Endothelial cell (in vitro differentiated cells): ENCODE data around the gene DEPP1. TPM values are rescaled to one million over a fixed set of nuclear protein-coding genes. Genes with fewer than 3 reads are reported as not detected.

ENCODE experiments used
- DNase-seq: peaks from one replicate; pipeline ENCODE4 v3.0.0; 2021; ENCODE audit warnings: low spot score
- H3K27ac Mint-ChIP-seq: one replicate; pipeline ENCODE4 v1.8.0; 2021; ENCODE audit warnings: mixed read lengths, inconsistent platforms; ENCODE audit not compliant: unreplicated experiment
- H3K27me3 Mint-ChIP-seq: one replicate; pipeline ENCODE4 v1.8.0; 2021; ENCODE audit warnings: mild to moderate bottlenecking, moderate library complexity, mixed read lengths, inconsistent platforms; ENCODE audit not compliant: unreplicated experiment
- H3K36me3 Mint-ChIP-seq: one replicate; pipeline ENCODE4 v1.8.0; 2021; ENCODE audit warnings: mild to moderate bottlenecking, low read depth, mixed read lengths, inconsistent platforms; ENCODE audit not compliant: unreplicated experiment
- H3K4me1 Mint-ChIP-seq: one replicate; pipeline ENCODE4 v1.8.0; 2021; ENCODE audit warnings: mild to moderate bottlenecking, mixed read lengths, inconsistent platforms; ENCODE audit not compliant: unreplicated experiment
- H3K4me3 Mint-ChIP-seq: one replicate; pipeline ENCODE4 v1.8.0; 2021; ENCODE audit warnings: mild to moderate bottlenecking, mixed read lengths, inconsistent platforms; ENCODE audit not compliant: unreplicated experiment
- H3K9me3 Mint-ChIP-seq: one replicate; pipeline ENCODE4 v1.8.0; 2021; ENCODE audit warnings: mixed read lengths, inconsistent platforms; ENCODE audit not compliant: unreplicated experiment
- total RNA-seq: library from RNA; stranded (reverse); fragmentation: NEBNext Ultra II Directional; extraction: Animal tissue kit (Norgen Biotek cat#: 25700); gene quantifications from one replicate; pipeline ENCODE4 v1.2.1, GENCODE V29; 2021; ENCODE audit not compliant: unreplicated experiment
- TF ChIP-seq, protein P1 (sequence below): fragments of 200-600 bp; sonication (generic); IDR thresholded peaks from one replicate; pipeline ENCODE4 v1.5.0; 2021; ENCODE audit warnings: antibody characterized with exemption; ENCODE audit not compliant: unreplicated experiment

Gene DEPP1
- total RNA-seq, 1 donor from 2014 or later, result 22.5 TPM

DNA sequence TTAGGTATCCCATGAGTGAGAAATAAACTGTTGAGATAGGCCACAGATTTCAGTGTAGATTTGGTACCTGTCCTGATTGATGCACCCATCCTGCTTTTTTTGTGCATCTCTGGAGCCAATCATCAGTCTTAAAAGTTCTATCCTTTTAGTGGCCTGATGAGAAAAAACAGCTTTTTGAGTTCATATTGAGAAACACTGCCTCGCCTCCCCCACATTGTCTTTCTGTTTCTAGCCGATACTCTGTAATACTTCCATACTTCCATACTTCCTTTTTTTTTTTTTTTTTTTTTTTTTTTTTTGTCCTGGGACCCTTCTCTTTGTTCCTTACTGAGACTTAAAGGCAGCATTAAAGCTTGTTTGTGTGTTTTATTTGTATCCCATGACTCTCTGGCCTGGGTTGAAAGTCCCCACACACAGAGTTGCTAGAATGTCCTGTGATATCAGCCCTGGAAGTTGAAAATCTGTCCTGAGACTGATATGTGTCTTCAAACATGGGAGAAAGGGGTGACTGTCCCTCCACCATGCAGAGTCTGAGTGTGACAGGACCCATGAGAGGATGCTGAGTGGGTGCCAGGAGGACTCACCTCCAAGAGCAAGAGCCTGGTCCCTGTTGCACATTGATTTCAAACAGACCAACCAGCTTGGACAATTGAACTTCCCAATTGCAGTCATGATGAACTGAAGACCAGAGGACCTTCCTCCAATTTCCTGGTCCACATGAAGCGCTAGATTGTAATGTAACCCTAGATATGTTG lies 27.8 kb upstream of the DEPP1 start:
- no peak for DNase-seq
- Mint-ChIP-seq H3K27ac (no peak overlapping the region), H3K27me3 (no peaks in the 10 kb centered on the region), H3K36me3 (peaks cover 12% of the 10 kb centered on the region), H3K4me1 (peaks cover 21% of the 10 kb centered on the region), H3K9me3 (no peaks in the 10 kb centered on the region), H3K4me3 (no peak overlapping the region)
- TF ChIP-seq, protein P1, sequence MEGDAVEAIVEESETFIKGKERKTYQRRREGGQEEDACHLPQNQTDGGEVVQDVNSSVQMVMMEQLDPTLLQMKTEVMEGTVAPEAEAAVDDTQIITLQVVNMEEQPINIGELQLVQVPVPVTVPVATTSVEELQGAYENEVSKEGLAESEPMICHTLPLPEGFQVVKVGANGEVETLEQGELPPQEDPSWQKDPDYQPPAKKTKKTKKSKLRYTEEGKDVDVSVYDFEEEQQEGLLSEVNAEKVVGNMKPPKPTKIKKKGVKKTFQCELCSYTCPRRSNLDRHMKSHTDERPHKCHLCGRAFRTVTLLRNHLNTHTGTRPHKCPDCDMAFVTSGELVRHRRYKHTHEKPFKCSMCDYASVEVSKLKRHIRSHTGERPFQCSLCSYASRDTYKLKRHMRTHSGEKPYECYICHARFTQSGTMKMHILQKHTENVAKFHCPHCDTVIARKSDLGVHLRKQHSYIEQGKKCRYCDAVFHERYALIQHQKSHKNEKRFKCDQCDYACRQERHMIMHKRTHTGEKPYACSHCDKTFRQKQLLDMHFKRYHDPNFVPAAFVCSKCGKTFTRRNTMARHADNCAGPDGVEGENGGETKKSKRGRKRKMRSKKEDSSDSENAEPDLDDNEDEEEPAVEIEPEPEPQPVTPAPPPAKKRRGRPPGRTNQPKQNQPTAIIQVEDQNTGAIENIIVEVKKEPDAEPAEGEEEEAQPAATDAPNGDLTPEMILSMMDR, result no peak

DNA sequence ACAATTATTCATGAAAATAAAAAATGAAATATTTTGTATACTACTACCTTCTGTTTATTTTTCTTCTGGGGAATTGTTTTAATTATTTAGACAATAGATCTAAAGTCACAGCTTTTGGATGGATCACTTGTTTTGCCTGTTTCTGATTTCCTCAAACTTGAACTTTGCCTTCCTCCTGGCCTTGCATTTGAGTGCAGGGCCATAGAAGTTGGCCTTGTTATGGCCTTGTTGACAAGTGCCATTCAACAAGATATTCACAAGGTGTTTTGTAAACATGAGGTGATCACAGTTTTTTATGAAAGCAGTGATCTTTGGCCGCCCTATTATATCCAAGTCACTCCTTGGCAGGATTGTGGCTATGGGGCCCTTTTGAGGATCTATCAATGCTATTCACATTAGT lies 26.7 kb upstream of the DEPP1 start:
- no peak for DNase-seq
- no peaks in the 10 kb centered on the region for H3K9me3 Mint-ChIP-seq
- no peak overlapping the region for H3K27ac Mint-ChIP-seq
- H3K27me3 Mint-ChIP-seq, result peaks cover 3% of the 10 kb centered on the region
- TF ChIP-seq, protein P1, result no peak
- peaks cover 12% of the 10 kb centered on the region for H3K36me3 Mint-ChIP-seq
- H3K4me1 Mint-ChIP-seq, result peaks cover 21% of the 10 kb centered on the region
- H3K4me3 Mint-ChIP-seq, result no peak overlapping the region

DNA sequence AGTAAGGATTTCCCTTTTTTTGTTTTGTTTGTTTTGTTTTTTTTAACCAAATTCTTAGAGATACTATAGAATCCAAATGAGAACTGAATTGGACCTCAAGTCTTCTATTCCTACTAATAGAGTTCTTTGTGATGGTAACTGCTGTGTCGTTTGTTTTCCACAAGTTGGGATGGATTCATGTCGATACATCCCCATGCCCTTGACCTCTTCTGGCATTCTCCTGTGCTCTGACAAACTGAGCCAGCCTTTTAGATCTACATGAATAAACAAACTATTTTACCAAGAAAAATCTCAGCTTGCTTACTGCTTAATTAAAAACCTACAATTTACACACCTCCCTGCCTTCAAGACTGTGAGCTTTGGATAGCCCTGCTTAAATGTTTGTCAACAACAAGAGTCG lies 26.1 kb upstream of the DEPP1 start:
- no peaks in the 10 kb centered on the region for H3K9me3 Mint-ChIP-seq

DNA sequence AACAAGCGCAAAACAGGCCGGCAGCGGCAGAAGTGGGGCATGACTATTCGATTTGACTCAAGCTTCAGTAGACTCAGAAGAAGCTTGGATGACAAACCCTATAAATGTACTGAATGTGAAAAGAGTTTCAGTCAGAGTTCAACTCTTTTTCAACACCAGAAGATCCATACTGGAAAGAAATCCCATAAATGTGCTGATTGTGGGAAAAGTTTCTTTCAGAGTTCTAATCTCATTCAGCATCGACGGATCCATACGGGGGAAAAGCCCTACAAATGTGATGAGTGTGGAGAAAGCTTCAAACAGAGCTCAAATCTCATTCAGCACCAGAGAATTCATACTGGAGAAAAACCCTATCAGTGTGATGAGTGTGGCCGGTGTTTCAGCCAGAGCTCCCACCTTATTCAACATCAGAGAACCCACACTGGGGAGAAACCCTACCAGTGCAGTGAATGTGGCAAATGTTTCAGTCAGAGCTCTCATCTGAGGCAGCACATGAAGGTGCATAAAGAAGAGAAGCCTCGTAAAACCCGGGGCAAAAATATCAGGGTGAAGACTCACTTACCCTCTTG lies 24.9 kb upstream of the DEPP1 start:
- Mint-ChIP-seq H3K36me3 (peaks cover 18% of the 10 kb centered on the region), H3K27ac (no peak overlapping the region), H3K27me3 (peaks cover 10% of the 10 kb centered on the region), H3K4me1 (peaks cover 28% of the 10 kb centered on the region), H3K4me3 (no peak overlapping the region), H3K9me3 (no peaks in the 10 kb centered on the region)
- DNase-seq, result no peak
- TF ChIP-seq, protein P1, result no peak

More for the DNA sequence above, 26.1 kb upstream of the DEPP1 start:
- Mint-ChIP-seq H3K4me3 (peak overlapping the region; percentile 3), H3K27ac (no peak overlapping the region), H3K4me1 (peaks cover 27% of the 10 kb centered on the region), H3K27me3 (peaks cover 9% of the 10 kb centered on the region), H3K36me3 (peaks cover 17% of the 10 kb centered on the region)
- TF ChIP-seq, protein P1, result no peak
- no peak for DNase-seq
